Mesodermal cell (in vitro differentiated cells): ENCODE data around the gene BMPR1A.
"Not testable (repeated sequence)": the region's sequence is repeated elsewhere in the genome, so short reads cannot be mapped to it uniquely, and the experiment has no call there.

Experiments
- H3K27ac ChIP-seq: 2 replicates; pipeline ENCODE4 v1.7.0; 2013; ENCODE audit warnings: mild to moderate bottlenecking, low read depth, low read length, moderate library complexity; ENCODE audit not compliant: severe bottlenecking
- H3K36me3 ChIP-seq: 2 replicates; pipeline ENCODE4 v1.7.1; 2013; ENCODE audit warnings: mild to moderate bottlenecking, low read length, moderate library complexity; ENCODE audit not compliant: control insufficient read depth, insufficient read depth
- H3K4me1 ChIP-seq: one replicate; pipeline ENCODE4 v1.7.1; 2013; ENCODE audit warnings: mild to moderate bottlenecking, low read length; ENCODE audit not compliant: insufficient read depth, control insufficient read depth, poor library complexity, severe bottlenecking
- H3K4me3 ChIP-seq: 2 replicates; pipeline ENCODE4 v1.7.0; 2013; ENCODE audit warnings: low read length, control low read depth, mild to moderate bottlenecking; ENCODE audit not compliant: insufficient read depth, poor library complexity, severe bottlenecking; ENCODE audit errors: extremely low read depth
- H3K9me3 ChIP-seq: 2 replicates; pipeline ENCODE4 v1.7.1; 2013; ENCODE audit warnings: mild to moderate bottlenecking, low read length, moderate library complexity; ENCODE audit not compliant: control insufficient read depth
- WGBS, 2 experiments: methylation state at CpG; one replicate each; pipeline ENCODE4 v1.1.5; 2013; ENCODE audit warnings: missing lambda C conversion rate in 2 of 2; ENCODE audit not compliant: insufficient coverage in 2 of 2; 5-methylcytosine and 5-hydroxymethylcytosine counted together

The BMPR1A gene

GRCh38 chr10:86979977-86980448 lies 223.6 kb downstream of the BMPR1A start:
- 40 to 51% methylated on average over 1 to 2 of the region's 3 CpGs for WGBS, 2 experiments

GRCh38 chr10:86981020-86981419 lies 224.6 kb downstream of the BMPR1A start:
- not testable (repeated sequence) for H3K27ac ChIP-seq, H3K36me3 ChIP-seq, H3K9me3 ChIP-seq, H3K4me1 ChIP-seq, H3K4me3 ChIP-seq
- WGBS, 2 experiments = 93 to 97% methylated on average over 2 to 3 of the region's 6 CpGs

More at GRCh38 chr10:86979977-86980448, 223.6 kb downstream of the BMPR1A start:
- Histone ChIP-seq H3K27ac (no peak overlapping the region), H3K4me3 (no peak overlapping the region), H3K4me1 (peaks cover 6% of the 10 kb centered on the region), H3K9me3 (no peaks in the 10 kb centered on the region), H3K36me3 (no peaks in the 10 kb centered on the region)

- H3K36me3 ChIP-seq = no peaks in the 10 kb centered on the region
- 87 to 90% methylated on average over 3 to 5 of the region's 5 CpGs for WGBS, 2 experiments
- no peak overlapping the region for H3K4me3 ChIP-seq
- peaks cover 6% of the 10 kb centered on the region for H3K4me1 ChIP-seq
- no peak overlapping the region for H3K27ac ChIP-seq
- no peaks in the 10 kb centered on the region for H3K9me3 ChIP-seq
Observed at GRCh38 chr10:86981716-86982115, 225.3 kb downstream of the BMPR1A start.
